Stimulated activated CD8-positive, alpha-beta memory T cell treated with anti-CD3 and anti-CD28 coated beads, Interleukin-7, amount 100 ng/mL, for 4 hours (primary cell): Measurements from ENCODE around the gene PCSK4.
"Not testable (repeated sequence)": the region's sequence is repeated elsewhere in the genome, so short reads cannot be mapped to it uniquely, and the experiment has no call there.

Experiments
- DNase-seq, 2 donors: peaks; one replicate each; pipeline ENCODE4 v3.0.0-alpha.2; 2020; ENCODE audit warnings: low read depth in 2 of 2

Gene PCSK4

DNA sequence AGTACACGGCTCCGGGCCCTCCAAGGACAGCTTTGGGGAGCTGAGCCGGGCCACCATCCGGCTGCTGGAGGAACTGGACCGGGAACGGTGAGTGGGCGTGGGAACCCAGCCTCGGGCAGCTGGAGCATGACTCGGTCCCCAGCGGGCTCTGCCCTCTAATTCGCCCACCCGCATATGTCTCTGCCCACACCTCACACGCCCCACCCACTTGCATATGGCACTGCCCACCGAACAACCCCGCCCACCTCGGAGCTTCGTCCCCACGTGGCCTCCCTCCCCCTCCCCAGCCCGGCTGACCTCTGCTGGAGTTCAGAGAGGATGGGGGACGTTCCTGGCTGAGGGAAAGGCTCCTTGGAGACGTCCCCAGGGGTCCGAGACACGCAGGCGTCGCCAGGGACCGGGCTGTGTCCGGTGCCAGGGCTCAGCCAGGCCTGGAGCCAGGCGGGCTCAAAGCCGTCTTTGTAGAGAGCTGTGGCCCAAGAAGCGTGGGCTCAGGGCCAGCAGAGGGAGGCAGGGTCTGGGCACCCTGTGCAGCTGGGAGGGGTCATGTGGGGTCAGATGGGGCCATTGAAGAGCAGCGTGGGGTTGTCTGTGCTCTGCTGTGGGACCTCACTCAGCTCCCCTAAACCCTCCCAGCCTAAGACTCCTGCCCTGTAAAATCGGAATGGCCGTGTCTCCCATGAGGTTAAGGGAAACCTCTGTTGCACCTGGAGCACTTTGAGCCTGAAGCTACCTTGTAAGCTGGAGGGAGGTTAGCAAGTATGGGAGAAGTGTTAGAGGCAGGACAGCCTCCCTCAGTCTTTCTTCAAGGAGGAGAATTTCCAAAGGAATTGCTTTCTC, 36.4 kb downstream of the PCSK4 start:
- DNase-seq = no peak

GRCh38 chr19:1452802-1453524, 37.2 kb downstream of the PCSK4 start:
- DNase-seq = no peak

DNA sequence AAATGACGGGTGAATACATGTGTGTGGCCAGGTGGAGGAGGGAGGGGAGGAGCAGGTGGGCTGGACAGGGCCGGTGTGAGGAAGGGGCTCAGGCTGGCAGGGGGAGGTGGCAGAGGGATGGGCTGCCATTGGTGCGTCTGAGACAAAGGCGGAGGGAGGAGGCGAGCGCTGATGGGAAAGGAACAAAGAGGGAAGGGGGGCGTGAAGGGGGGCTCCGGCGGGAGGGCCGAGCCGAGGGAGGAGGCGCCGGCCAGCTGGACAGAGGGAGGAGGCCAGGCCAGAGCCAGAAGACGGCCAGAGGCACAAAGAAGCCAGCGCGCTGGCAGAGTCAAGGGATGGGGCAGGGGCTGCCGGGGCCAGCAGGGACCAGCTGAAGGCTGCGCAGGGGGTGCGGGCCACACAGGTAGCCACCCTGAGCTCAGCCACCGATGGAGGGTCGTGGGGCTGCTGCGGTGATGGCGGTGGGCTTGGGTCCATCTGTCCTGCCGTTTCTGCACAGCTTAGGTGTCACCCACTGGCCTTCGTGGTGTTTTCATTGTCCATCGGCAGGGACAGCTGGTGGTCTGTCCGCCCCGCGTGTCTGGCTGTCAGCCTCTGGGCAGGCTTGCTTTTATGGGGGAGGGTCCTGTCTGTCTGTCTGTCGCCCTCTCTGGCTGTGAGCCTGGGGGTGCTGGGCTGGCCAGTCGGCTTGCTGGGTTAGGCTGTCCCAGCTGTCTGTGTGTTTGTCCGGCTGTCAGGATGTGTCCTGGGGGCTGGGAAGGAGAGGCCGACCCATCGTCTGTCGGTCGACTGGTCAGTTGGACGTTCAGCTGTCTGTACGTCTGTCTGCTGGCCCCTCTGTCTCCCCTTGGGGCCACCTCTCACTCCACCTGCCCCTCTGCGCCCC, 38.0 kb downstream of the PCSK4 start:
- DNase-seq = no peak

- DNase-seq = no peak
Observed at GRCh38 chr19:1450735-1451731, 39.1 kb downstream of the PCSK4 start.

GRCh38 chr19:1449467-1450442, 40.4 kb downstream of the PCSK4 start, which contains the start of gene APC2:
APC2 (plus strand) TSS chr19:1450121; CDS start chr19:1453002, 2,881 bp downstream.
- DNase-seq = no peak

GRCh38 chr19:1447944-1448343, 42.2 kb downstream of the PCSK4 start:
- DNase-seq = no peak

- DNase-seq = no peak
Observed at GRCh38 chr19:1447504-1447903, 42.6 kb downstream of the PCSK4 start.

DNA sequence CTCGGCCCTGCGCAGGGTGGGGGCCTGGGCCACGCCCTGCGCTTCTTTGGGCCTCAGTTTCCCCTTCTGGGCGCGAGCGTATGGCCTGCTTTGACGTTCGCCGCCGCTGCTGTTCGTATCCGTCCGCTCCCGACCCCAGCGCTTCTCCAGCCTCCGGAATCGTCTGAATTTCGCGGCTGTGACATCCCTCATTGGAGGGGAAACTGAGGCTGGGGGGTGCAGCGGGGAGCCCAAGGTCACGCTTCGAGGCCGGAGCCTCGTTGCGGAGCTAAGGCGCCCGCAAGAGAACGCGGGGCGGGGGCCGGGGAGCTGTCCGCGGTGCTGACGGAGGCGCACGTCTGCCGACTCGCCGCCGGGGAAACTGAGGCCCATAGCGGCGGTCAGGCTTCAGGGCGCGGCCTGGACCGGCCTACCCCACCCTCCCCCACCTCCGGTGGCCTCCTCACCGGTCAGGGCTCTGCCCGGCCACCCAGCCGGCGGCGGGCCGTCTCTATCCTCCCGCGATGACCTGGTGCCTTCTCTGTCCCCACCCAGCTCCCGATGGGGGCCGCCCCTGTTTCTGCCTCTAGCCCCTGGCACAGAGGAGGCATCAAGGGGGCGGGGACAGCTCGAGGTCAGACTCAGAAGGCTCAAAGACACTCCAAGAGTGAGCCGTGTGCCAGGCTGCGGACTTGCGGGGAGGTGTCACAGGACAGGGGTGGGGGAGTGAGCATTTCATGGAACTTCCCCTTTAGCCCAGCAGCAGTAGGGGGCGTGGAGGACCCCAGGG, 43.3 kb downstream of the PCSK4 start:
- DNase-seq = no peak

DNA sequence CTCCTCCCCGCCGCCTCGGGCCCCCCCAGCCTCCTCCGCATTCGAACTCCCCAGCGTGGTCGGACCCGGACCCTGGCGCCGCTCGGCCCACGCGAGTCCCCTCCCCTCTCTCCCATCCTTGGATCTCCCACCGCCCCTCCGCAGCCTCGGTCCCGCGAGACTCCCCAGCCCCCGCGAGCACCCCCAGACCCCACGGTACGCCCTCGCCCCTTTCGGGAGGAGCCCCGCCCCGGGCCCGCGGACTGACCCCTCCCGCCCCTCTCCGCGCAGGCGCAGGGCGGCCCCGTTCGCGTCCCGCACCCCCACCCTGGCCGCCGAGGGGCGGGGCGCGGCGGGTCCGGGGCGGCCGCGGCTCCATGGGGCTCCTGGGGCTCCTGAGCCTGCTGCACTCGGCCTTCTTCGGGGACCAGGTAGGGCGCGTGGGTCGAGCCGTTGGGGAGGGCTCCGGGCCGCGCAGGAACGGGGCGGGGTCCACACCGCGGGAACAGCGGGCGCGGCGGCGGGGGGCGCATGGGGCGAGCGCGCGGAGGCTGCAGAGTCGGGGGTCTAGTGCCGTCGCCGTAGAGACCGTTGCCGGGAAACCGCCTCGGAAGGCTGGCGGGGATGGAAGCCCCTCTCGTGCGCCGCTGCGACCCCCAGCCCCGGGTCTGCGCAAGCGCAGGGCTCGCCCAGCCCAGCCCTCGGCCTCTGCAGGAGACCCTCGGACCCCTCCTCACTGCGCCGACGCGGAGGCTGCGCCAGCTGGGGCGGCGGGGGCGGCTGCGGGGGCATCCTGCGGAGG, 44.0 kb downstream of the PCSK4 start:
- no peak for DNase-seq

DNA sequence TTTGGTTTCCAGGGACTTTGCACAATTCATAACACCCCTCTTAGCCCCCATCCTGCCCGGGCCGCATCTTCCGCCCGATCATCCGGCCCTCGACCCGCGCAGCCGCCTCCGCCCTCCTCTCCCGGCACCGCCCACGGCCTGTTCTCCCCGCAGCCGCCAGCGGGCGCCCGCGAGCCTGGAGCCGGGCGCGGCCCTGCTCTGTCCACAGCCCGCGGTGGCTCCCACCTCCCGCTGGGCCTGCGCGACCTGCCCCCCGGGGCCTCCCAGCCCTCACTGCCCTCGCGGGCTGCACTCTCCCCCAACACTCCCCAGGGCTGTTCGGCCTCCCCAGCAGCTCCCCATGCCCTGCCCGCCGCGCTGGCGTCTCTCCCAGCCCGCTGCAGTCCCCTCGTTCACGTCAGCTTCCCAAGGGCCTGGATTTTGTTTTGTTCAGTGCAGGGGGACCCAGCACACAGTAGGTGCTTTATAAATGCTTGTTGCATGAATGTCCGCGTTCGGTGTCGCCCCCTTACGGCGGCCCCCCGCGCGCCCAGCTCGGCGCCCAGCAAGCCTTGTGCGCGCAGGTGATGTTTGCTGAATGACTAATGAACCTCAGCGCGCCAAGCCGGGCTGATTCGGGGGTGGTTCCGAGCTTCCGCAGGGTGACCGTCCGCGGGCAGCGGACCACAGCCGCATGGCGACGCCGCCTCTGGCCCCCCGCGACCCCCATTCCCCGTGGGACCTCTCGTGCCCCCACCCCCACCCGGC, 44.8 kb downstream of the PCSK4 start:
- peak; percentile 34 to 67 for DNase-seq

DNA sequence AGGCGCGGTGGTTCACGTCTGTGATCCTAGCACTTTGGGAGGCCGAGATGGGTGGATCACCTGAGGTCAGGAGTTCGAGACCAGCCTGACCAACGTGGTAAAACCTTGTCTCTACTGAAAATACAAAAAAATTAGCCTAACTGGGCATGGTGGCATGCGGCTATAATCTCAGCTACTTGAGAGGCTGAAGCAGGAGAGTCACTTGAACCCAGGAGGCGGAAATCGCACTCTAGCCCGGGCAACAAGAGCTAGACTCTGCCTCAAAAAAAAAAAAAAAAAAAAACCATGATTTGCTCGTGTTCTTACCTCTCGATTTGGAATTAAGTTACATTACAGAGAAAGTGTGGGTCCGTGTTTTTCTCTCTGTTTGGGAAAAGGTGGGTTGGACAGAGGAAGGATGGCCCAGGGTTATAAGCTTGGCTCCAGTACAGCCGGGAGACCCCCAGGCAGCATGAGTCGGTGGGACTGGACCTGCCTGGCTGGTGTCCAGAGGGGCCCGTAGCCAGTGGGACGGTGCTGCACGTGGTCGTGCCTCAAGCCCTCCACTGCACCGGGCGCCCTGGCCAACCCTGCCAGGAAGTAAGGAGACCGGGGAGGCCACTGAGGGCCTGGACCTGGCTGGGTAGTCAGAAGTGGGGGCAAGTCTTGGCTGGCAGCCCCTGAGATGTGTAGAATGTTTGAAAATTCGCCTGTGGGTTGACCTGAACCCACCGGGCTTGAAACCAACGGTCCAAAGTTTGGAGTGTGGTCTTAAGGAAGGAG, 48.3 kb downstream of the PCSK4 start:
- DNase-seq = no peak

DNA sequence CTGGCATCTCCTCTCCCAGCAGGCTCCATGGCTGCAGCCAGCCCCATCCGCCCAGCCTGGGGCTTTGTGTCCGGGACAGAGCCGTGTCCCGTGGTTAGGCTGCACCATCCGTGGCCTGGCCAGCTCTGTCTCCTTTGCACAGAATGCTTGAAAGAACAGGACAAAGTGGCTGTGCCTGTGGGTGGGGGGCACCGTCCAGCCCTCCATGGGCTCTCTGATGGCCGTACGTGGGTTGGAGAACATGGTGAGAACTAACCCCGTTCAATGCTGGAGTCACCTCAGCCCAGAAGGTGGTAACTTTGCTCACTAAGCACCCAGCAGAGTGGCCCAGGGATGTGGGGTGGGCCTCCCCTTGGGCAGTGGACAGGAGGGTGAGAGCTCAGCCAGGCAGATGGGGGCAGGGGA, 49.1 kb downstream of the PCSK4 start:
- DNase-seq = no peak

DNA sequence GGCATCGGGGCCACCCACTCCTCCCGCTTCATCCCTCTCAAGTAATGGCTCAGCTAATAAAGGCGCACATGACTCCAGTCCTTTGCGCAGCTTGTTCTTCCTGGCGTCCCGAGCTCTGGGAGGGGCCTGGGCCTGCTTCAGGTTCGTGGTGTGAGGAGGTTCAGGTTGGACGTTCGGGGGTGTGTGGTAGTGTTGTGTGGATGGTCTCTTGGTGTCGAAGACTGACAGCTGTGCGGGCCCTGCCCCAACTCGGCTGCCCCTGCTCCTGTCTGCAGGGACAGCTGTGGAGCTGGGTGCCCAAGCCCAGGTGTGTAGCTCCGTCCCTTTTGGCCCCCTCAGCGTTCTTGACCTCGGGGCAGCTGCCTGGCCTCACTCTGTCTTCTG, 49.7 kb downstream of the PCSK4 start:
- no peak for DNase-seq

- DNase-seq = not testable (repeated sequence)
Observed at GRCh38 chr19:1439525-1440417, 50.4 kb downstream of the PCSK4 start.

GRCh38 chr19:1438933-1439354, 51.2 kb downstream of the PCSK4 start:
- DNase-seq = no peak
